ENCODE data around the gene SNRPD1.

SNRPD1 gene

GRCh38 chr18:21650311-21650710 lies 38.2 kb downstream of the SNRPD1 start:
- no peak for DNase-seq (ENCODE audit: low spot score)
- Histone ChIP-seq H3K27me3 (ENCODE audit: insufficient read depth, poor library complexity, severe bottlenecking) (no peaks in the 10 kb centered on the region), H3K4me1 (ENCODE audit: insufficient read depth, poor library complexity, severe bottlenecking) (no peaks in the 10 kb centered on the region), H3K36me3 (ENCODE audit: low read depth) (no peaks in the 10 kb centered on the region), H3K4me3 (ENCODE audit: severe bottlenecking) (no peak overlapping the region), H3K27ac (ENCODE audit: poor library complexity, severe bottlenecking) (no peak overlapping the region), H3K9me3 (ENCODE audit: severe bottlenecking) (no peaks in the 10 kb centered on the region)
- TF ChIP-seq CTCF (IDR thresholded peaks at IDR 0.05; ENCODE audit: poor library complexity, severe bottlenecking) = no peak
- no peak for ATAC-seq (ENCODE audit: low read depth)

DNA sequence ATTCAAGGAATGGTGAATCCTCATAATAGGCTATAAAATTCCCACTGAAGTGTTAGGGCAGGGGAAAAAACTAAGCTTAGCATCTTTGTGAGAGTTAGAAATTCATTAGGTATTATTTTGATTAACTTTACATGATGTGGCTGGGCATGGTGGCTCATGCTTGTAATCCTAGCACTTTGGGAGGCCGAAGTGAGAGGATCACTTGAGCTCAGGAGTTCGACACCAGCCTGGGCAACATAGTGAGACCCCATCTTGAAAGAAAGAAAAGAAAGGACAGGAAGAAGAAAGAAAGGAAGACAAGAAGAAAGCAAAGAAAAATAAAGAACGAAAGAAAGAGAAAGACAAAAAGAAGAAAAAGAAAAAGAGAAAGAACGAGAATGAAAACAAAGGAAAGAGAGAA lies 40.0 kb downstream of the SNRPD1 start:
- no peaks in the 10 kb centered on the region for H3K27me3 ChIP-seq (ENCODE audit: insufficient read depth, poor library complexity, severe bottlenecking)
- H3K36me3 ChIP-seq (ENCODE audit: low read depth) = 0 out of 2 replicates have a peak, but pooled peaks cover 2% of the 10 kb centered on the region
- no peak overlapping the region for H3K4me3 ChIP-seq (ENCODE audit: severe bottlenecking)
- ATAC-seq (ENCODE audit: low read depth) (no peak), DNase-seq (ENCODE audit: low spot score) (no peak)
- no peak overlapping the region for H3K27ac ChIP-seq (ENCODE audit: poor library complexity, severe bottlenecking)
- no peak for TF ChIP-seq CTCF (IDR thresholded peaks at IDR 0.05; ENCODE audit: poor library complexity, severe bottlenecking)
- peaks cover 8% of the 10 kb centered on the region for H3K4me1 ChIP-seq (ENCODE audit: insufficient read depth, poor library complexity, severe bottlenecking)
- H3K9me3 ChIP-seq (ENCODE audit: severe bottlenecking) = no peaks in the 10 kb centered on the region

GRCh38 chr18:21653361-21653760 lies 41.2 kb downstream of the SNRPD1 start:
- Histone ChIP-seq H3K27me3 (ENCODE audit: insufficient read depth, poor library complexity, severe bottlenecking) (no peaks in the 10 kb centered on the region), H3K27ac (ENCODE audit: poor library complexity, severe bottlenecking) (no peak overlapping the region), H3K36me3 (ENCODE audit: low read depth) (0 out of 2 replicates have a peak, but pooled peaks cover 2% of the 10 kb centered on the region), H3K9me3 (ENCODE audit: severe bottlenecking) (no peaks in the 10 kb centered on the region), H3K4me3 (ENCODE audit: severe bottlenecking) (no peak overlapping the region), H3K4me1 (ENCODE audit: insufficient read depth, poor library complexity, severe bottlenecking) (peaks cover 8% of the 10 kb centered on the region)
- DNase-seq (ENCODE audit: low spot score) (no peak), ATAC-seq (ENCODE audit: low read depth) (no peak)
- TF ChIP-seq CTCF (IDR thresholded peaks at IDR 0.05; ENCODE audit: poor library complexity, severe bottlenecking) = no peak

- H3K27ac ChIP-seq (ENCODE audit: poor library complexity, severe bottlenecking) = peak overlapping the region; percentile 19
- H3K36me3 ChIP-seq (ENCODE audit: low read depth) = 0 out of 2 replicates have a peak, but pooled peaks cover 2% of the 10 kb centered on the region
- no peak for DNase-seq (ENCODE audit: low spot score)
- H3K4me1 ChIP-seq (ENCODE audit: insufficient read depth, poor library complexity, severe bottlenecking) = peaks cover 8% of the 10 kb centered on the region
- H3K4me3 ChIP-seq (ENCODE audit: severe bottlenecking) = no peak overlapping the region
- no peaks in the 10 kb centered on the region for H3K9me3 ChIP-seq (ENCODE audit: severe bottlenecking)
- no peak for TF ChIP-seq CTCF (IDR thresholded peaks at IDR 0.05; ENCODE audit: poor library complexity, severe bottlenecking)
- ATAC-seq (ENCODE audit: low read depth) = peak; percentile 88
- H3K27me3 ChIP-seq (ENCODE audit: insufficient read depth, poor library complexity, severe bottlenecking) = no peaks in the 10 kb centered on the region
Measured at GRCh38 chr18:21656402-21656801, 44.3 kb downstream of the SNRPD1 start.

DNA sequence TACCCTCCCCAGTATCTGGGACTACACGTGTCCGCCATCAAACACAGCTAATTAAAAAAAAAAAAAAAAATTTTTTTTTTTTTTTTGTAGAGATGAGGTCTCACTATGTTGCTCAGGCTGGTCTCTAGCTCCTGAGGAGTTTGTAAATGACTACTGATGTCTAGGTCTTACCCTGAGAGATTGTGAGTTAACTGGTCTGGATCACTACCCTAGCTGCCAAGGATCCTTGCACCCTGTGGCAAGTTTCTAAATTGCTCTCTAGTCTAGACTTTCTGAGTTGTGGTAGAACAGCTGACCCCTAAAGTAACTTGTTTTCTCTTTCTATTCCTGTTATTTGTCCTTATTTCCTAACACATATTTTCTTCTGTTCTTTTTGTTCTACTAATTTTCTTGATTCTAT lies 48.0 kb downstream of the SNRPD1 start:
- ATAC-seq (ENCODE audit: low read depth) (no peak), DNase-seq (ENCODE audit: low spot score) (no peak)
- no peaks in the 10 kb centered on the region for H3K9me3 ChIP-seq (ENCODE audit: severe bottlenecking)
- H3K27ac ChIP-seq (ENCODE audit: poor library complexity, severe bottlenecking) = no peak overlapping the region
- no peak overlapping the region for H3K4me3 ChIP-seq (ENCODE audit: severe bottlenecking)
- 0 out of 2 replicates have a peak, but pooled peaks cover 2% of the 10 kb centered on the region for H3K36me3 ChIP-seq (ENCODE audit: low read depth)
- H3K27me3 ChIP-seq (ENCODE audit: insufficient read depth, poor library complexity, severe bottlenecking) = no peaks in the 10 kb centered on the region
- TF ChIP-seq CTCF (IDR thresholded peaks at IDR 0.05; ENCODE audit: poor library complexity, severe bottlenecking) = no peak
- H3K4me1 ChIP-seq (ENCODE audit: insufficient read depth, poor library complexity, severe bottlenecking) = peaks cover 8% of the 10 kb centered on the region

All from RWPE2 (cell line).